T-helper 17 cell (primary cell): Measurements from ENCODE around the gene KNDC1. TPM values are rescaled to one million over a fixed set of nuclear protein-coding genes. Genes with fewer than 3 reads are reported as not detected.
"Not testable (repeated sequence)": the region's sequence is repeated elsewhere in the genome, so short reads cannot be mapped to it uniquely, and the experiment has no call there.

Experiments used
- ATAC-seq: fragments of 150-1000 bp; cut with Tn5 transposase; 2 replicates; pipeline ENCODE4 v1.10.0; 2021; ENCODE audit warnings: mild to moderate bottlenecking, moderate library complexity
- DNase-seq, 3 donors: peaks; one replicate each; pipeline versions ENCODE4 v3.0.0 to v3.0.0-alpha.2; 2020 to 2021
- H3K9me3 ChIP-seq: one replicate; pipeline ENCODE4 v1.7.0; 2013; ENCODE audit warnings: low read length, mild to moderate bottlenecking; ENCODE audit not compliant: control insufficient read depth, poor library complexity, severe bottlenecking
- H3K27ac Mint-ChIP-seq: one replicate; pipeline ENCODE4 v1.8.0; 2022; ENCODE audit warnings: mild to moderate bottlenecking, moderate library complexity, mixed read lengths
- H3K27me3 Mint-ChIP-seq: one replicate; pipeline ENCODE4 v1.8.0; 2022; ENCODE audit warnings: mixed read lengths
- H3K36me3 Mint-ChIP-seq: one replicate; pipeline ENCODE4 v1.8.0; 2022; ENCODE audit warnings: low read depth, mixed read lengths
- H3K4me1 Mint-ChIP-seq: one replicate; pipeline ENCODE4 v1.8.0; 2022; ENCODE audit warnings: mild to moderate bottlenecking, mixed read lengths
- H3K4me3 Mint-ChIP-seq: one replicate; pipeline ENCODE4 v1.8.0; 2022; ENCODE audit warnings: mild to moderate bottlenecking, moderate library complexity, mixed read lengths
- total RNA-seq, 4 donors: library from RNA in 2 of 4; stranded (reverse) in 2 of 4; gene quantifications; one replicate each; pipeline ENCODE4 v1.2.3 and lab custom pipeline; 2022 to 2026

KNDC1 gene
- total RNA-seq, 2 donors from 2014 or later = 0.42 to 1.1 TPM

DNA sequence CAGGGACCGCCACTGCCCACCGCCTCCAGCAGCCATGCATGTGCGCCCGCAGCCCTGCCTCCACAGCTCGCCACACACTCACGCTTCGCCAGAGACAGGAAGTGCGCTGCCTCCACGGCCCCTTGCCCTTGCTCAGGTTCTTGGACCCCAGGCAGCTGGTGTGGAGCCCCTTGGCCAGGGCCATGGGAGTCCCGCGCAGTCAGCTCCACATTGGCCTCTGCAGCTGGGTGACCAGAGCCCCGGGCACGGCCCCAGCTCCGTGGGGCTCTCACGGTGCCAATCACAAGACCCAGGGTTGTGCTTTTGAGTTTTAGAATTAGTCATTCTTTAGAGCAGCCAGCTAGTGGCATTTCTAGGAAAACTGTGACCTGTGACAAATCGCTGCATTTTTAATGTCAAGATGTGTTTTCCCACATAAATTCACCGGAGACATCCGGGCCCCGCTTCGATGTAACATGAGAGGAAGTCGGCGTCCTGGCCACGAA is 65.7 kb downstream of the KNDC1 start:
- DNase-seq (no peak), ATAC-seq (no peak)
- Mint-ChIP-seq H3K4me1 (peaks cover 20% of the 10 kb centered on the region), H3K4me3 (peak overlapping the region; percentile 21), H3K27ac (no peak overlapping the region), H3K27me3 (peaks cover 45% of the 10 kb centered on the region), H3K36me3 (no peaks in the 10 kb centered on the region)
- H3K9me3 ChIP-seq = no peaks in the 10 kb centered on the region

DNA sequence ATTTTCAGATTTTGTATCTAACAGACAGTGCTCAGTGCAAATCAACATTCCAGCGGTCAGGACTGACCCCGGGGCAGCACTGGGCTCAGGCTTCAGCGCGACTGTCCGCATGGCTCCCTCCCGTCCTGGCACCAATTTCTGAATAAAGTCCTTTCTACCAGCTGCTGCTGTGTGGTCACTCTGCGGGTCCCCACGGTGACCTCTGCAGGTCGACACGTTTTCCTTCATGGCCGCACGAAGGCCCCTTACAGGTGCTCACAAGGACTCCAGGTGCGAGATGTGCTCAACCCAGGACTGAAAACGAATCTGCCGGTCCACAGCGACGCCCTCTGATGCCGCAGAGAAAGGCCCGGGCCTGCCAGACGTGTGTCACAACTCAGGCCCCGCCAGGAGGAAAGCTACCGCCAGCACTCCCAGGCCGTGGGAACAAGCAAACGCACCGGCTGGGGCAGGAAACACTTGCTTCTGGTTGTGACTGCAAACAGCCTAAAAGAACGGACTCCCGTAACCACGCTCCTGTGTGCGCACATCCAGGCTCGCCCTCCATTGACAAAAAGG is 66.3 kb downstream of the KNDC1 start:
- ATAC-seq = peak; percentile 48

DNA sequence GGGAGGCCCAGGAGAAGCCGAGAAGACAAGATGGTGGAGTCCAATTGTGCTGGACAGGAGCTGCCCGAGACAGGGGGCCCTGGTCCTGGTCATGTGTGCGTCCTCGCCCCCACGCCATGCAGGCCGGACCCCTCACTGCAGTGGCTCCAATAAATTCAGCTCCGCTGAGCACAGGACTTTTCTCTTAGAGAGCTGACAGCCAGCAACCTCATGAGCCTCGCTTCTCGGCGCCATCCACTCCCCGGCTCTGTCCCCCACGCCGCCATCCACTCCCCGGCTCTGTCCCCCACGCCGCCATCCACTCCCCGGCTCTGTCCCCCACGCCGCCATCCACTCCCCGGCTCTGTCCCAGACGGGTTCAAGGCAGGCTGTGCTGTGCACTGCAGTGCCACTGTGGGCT is 67.2 kb downstream of the KNDC1 start:
- no peak for DNase-seq
- peaks cover 18% of the 10 kb centered on the region for H3K4me1 Mint-ChIP-seq
- H3K36me3 Mint-ChIP-seq = no peaks in the 10 kb centered on the region
- no peak overlapping the region for H3K27ac Mint-ChIP-seq
- ATAC-seq = no peak
- peaks cover 45% of the 10 kb centered on the region for H3K27me3 Mint-ChIP-seq
- H3K9me3 ChIP-seq = no peaks in the 10 kb centered on the region
- no peak overlapping the region for H3K4me3 Mint-ChIP-seq

More for the DNA sequence above, 66.3 kb downstream of the KNDC1 start:
- Mint-ChIP-seq H3K36me3 (no peaks in the 10 kb centered on the region), H3K27ac (no peak overlapping the region), H3K4me3 (peak overlapping the region; percentile 41), H3K27me3 (peaks cover 40% of the 10 kb centered on the region), H3K4me1 (peaks cover 18% of the 10 kb centered on the region)
- H3K9me3 ChIP-seq = no peaks in the 10 kb centered on the region
- DNase-seq = no peak

- no peak overlapping the region for H3K27ac Mint-ChIP-seq
- peaks cover 18% of the 10 kb centered on the region for H3K4me1 Mint-ChIP-seq
- ATAC-seq (no peak), DNase-seq (no peak)
- H3K36me3 Mint-ChIP-seq = no peaks in the 10 kb centered on the region
- peaks cover 57% of the 10 kb centered on the region for H3K27me3 Mint-ChIP-seq
- peak overlapping the region; percentile 63 for H3K4me3 Mint-ChIP-seq
- H3K9me3 ChIP-seq = no peaks in the 10 kb centered on the region
Measured at GRCh38 chr10:133229265-133230043, 69.4 kb downstream of the KNDC1 start.

GRCh38 chr10:133230044-133230361 is 70.0 kb downstream of the KNDC1 start, which contains the start of gene UTF1:
UTF1 (plus strand) TSS chr10:133230217; CDS start chr10:133230289, 72 bp downstream.
- H3K9me3 ChIP-seq = no peaks in the 10 kb centered on the region
- peaks cover 19% of the 10 kb centered on the region for H3K4me1 Mint-ChIP-seq
- peak within 1 kb of the TSS; percentile 77 for H3K4me3 Mint-ChIP-seq
- DNase-seq (no peak), ATAC-seq (peak; percentile 15)
- H3K27me3 Mint-ChIP-seq = peaks cover 60% of the 10 kb centered on the region
- no peak within 1 kb of the TSS for H3K27ac Mint-ChIP-seq
- no peaks in the 10 kb centered on the region for H3K36me3 Mint-ChIP-seq

DNA sequence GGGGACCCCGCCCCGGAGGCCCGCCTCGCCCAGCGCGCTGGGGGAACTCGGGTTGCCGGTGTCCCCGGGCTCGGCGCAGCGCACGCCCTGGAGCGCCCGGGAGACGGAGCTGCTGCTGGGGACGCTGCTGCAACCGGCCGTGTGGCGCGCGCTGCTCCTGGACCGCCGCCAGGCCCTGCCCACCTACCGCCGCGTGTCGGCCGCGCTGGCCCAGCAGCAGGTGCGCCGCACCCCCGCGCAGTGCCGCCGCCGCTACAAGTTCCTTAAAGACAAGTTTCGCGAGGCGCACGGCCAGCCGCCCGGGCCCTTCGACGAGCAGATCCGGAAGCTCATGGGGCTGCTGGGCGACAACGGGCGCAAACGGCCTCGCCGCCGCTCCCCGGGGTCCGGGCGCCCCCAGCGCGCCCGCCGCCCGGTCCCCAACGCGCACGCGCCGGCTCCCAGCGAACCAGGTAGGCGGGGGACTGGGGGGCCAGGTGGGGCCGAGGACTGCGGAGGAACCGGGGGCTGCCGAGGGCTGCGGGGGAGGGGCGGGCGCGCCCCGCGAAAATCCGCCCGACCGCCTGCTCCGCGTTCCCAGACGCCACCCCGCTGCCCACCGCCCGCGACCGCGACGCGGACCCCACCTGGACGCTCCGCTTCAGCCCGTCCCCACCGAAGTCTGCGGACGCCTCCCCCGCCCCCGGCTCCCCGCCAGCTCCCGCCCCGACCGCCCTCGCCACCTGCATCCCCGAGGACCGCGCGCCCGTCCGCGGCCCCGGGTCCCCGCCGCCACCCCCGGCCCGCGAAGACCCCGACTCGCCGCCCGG is 70.6 kb downstream of the KNDC1 start:
- Mint-ChIP-seq H3K36me3 (no peaks in the 10 kb centered on the region), H3K27me3 (peaks cover 62% of the 10 kb centered on the region), H3K4me1 (peaks cover 19% of the 10 kb centered on the region), H3K27ac (no peak overlapping the region), H3K4me3 (peak overlapping the region; percentile 77)
- ATAC-seq (peak; percentile 39), DNase-seq (no peak)
- no peaks in the 10 kb centered on the region for H3K9me3 ChIP-seq

DNA sequence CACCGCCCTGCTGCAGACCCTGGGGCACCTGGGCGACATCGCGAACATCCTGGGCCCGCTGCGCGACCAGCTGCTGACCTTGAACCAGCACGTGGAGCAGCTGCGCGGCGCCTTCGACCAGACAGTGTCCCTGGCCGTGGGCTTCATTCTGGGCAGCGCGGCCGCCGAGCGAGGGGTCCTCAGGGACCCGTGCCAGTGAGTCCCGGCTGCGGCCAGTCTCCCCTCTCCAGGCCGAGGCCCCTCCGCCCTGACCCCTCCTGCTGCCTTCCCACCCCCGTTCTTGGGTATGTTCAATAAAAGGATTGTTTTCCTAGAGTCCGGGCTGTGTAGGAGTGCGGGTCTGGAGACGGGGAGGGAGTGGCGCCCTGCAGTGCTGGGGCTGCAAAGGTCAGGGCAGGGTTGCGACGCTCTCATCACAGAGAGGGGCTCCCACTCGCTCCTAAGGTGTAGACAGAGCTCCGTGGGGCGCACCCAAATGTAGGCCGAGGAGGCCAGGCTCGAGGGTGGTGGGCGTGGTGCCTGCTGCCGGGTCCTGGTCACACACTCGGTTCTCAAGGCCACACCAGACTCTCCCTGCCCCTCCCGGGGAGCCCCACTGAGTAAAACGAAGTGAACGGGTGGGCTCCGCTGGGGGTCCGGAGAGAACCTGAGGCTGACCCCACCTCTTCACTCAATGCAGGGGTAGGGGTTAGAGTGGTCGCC is 71.4 kb downstream of the KNDC1 start:
- peak overlapping the region; percentile 45 for H3K4me3 Mint-ChIP-seq
- ATAC-seq = no peak
- DNase-seq = no peak
- peaks cover 59% of the 10 kb centered on the region for H3K27me3 Mint-ChIP-seq
- H3K9me3 ChIP-seq = no peaks in the 10 kb centered on the region
- peaks cover 17% of the 10 kb centered on the region for H3K4me1 Mint-ChIP-seq
- H3K27ac Mint-ChIP-seq = no peak overlapping the region
- no peaks in the 10 kb centered on the region for H3K36me3 Mint-ChIP-seq

- no peak for ATAC-seq
- no peak overlapping the region for H3K27ac Mint-ChIP-seq
- H3K4me3 Mint-ChIP-seq = no peak overlapping the region
- no peaks in the 10 kb centered on the region for H3K36me3 Mint-ChIP-seq
- H3K9me3 ChIP-seq = no peaks in the 10 kb centered on the region
- DNase-seq = no peak
- peaks cover 15% of the 10 kb centered on the region for H3K4me1 Mint-ChIP-seq
- peaks cover 53% of the 10 kb centered on the region for H3K27me3 Mint-ChIP-seq
Measured at GRCh38 chr10:133231946-133232574, 72.0 kb downstream of the KNDC1 start.

GRCh38 chr10:133234796-133235195 is 74.8 kb downstream of the KNDC1 start:
- ATAC-seq = peak; percentile 3
- DNase-seq, H3K27ac Mint-ChIP-seq, H3K9me3 ChIP-seq, H3K36me3 Mint-ChIP-seq: not testable (repeated sequence)
- H3K27me3 Mint-ChIP-seq = peaks cover 42% of the 10 kb centered on the region
- peaks cover 11% of the 10 kb centered on the region for H3K4me1 Mint-ChIP-seq
- H3K4me3 Mint-ChIP-seq = peak overlapping the region; percentile 86

GRCh38 chr10:133235265-133235855 is 75.3 kb downstream of the KNDC1 start:
- DNase-seq (no peak), ATAC-seq (peak; percentile 24)
- Mint-ChIP-seq H3K4me3 (peak overlapping the region; percentile 86), H3K4me1 (peaks cover 11% of the 10 kb centered on the region), H3K27ac (no peak overlapping the region), H3K27me3 (peaks cover 42% of the 10 kb centered on the region), H3K36me3 (no peaks in the 10 kb centered on the region)
- no peaks in the 10 kb centered on the region for H3K9me3 ChIP-seq

DNA sequence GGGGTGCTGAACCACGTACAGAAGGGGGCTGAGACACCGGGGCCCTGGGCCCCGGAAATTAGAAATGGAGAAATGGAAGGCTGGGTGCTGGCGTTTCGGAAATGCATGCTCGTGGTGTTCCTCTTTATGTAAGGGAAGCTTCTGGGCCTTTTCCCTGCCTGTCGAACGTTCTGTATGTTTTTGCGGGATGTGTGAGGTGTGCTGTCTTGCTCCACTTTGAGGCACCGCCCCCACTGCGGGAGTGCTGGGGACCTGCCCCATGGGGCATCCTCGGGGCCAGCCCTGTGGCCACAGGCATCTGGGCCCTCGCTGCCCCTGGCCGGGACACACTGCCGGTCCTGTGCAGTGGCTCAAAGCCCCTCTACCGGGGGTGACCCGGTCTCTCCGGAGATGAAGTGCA is 75.9 kb downstream of the KNDC1 start:
- H3K27me3 Mint-ChIP-seq = peaks cover 47% of the 10 kb centered on the region
- H3K27ac Mint-ChIP-seq = no peak overlapping the region
- H3K4me3 Mint-ChIP-seq = peak overlapping the region; percentile 86

More for the DNA sequence above, 75.9 kb downstream of the KNDC1 start:
- DNase-seq = no peak
- peak; percentile 19 for ATAC-seq
- Mint-ChIP-seq H3K36me3 (peaks cover 3% of the 10 kb centered on the region), H3K4me1 (peaks cover 12% of the 10 kb centered on the region)
- H3K9me3 ChIP-seq = no peaks in the 10 kb centered on the region
